Measurements from ENCODE around the gene CARD10. TPM values are rescaled to one million over a fixed set of nuclear protein-coding genes. Genes with fewer than 3 reads are reported as not detected.

CARD10 gene
- total RNA-seq: 0.11 TPM in 1 of 2 replicates, not detected in the other

- intact Hi-C loops (cut with micrococcal nuclease): no loop called here
Observed at GRCh38 chr22:37519268-37520195, at the start of gene CARD10. Gene CARD10, minus strand, starts transcription at chr22:37519415. Its CDS starts 215 bp downstream, at chr22:37519200.

DNA sequence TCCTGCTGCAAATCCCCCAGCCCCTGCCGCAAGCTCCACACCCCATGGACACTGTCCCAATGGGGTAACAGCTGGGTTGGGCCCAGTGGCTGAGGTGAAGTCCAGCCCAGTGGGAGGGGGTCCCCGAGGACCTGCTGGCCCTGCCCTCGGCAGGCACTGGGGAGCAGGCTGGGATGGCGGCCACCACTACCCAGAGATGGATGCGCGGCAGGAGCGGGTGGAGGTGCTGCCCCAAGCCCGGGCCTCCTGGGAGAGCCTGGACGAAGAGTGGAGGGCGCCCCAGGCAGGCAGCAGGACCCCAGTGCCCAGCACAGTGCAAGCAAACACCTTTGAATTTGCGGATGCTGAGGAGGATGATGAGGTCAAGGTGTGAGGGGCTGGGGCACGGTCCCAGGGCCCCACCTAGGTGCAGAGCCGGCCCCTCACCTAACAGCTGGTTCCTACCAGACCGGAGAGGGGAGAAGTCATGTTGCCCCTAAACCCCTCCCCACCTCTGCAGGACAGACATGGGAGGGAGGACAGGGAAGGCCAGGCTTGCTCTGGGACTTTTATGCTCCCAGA is 49.3 kb upstream of the CARD10 start:
- intact Hi-C loops (cut with micrococcal nuclease): loop anchor here (5.0 kb wide), 1 partner anchor 326 kb away; the partner anchor contains the start of gene RAC2

GRCh38 chr22:37568012-37568411 is 48.8 kb upstream of the CARD10 start:
- intact Hi-C loops (cut with micrococcal nuclease): loop anchor here (5.0 kb wide), 1 partner anchor 326 kb away; the partner anchor contains the start of gene RAC2

DNA sequence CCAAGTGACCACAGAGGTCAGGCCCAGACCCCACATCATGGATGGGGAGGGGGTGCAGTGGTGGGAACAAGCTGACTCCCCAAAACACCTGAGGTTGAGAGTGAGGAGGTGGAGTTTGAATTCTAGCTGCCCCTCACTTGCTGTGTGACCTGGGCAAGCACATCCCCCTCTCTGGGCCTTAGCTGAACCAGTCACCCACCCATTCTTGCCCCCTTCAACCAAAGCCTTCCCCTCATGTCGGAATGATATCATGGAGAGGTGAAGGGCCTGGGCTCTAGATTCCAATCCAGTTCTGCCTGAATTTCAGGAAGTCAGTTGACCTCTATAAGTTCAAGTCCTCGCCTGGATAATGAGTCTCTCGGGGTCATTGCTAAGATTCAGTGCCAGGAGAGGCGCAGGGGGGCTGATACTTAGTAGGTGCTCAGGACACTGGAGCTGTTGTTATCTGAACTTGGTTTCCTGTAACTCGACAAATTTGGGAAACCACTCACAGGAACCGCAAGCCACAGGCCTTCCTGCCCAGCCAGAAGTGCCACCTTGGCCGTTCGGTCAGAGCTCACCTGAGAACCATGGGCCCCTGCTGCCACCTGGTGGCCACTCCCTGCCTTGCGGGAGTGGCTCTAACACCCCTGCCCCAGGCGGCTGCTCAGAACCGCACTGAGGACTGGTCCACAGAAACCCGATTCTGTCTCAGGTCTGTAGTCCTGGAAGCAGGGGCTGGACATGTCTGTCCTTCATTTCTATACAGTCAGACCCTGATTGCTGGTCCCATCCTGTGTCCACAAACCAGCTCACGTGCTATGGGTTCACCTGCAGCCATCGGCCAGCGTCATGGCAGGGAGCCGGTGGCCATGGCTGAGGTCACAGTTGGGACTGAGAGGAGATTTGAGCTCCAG is 47.9 kb upstream of the CARD10 start:
- intact Hi-C loops (cut with micrococcal nuclease): loop anchor here (1.0 to 5.0 kb wide), 4 partner anchors 25 to 325 kb away; partner anchors contain the start of gene RAC2

DNA sequence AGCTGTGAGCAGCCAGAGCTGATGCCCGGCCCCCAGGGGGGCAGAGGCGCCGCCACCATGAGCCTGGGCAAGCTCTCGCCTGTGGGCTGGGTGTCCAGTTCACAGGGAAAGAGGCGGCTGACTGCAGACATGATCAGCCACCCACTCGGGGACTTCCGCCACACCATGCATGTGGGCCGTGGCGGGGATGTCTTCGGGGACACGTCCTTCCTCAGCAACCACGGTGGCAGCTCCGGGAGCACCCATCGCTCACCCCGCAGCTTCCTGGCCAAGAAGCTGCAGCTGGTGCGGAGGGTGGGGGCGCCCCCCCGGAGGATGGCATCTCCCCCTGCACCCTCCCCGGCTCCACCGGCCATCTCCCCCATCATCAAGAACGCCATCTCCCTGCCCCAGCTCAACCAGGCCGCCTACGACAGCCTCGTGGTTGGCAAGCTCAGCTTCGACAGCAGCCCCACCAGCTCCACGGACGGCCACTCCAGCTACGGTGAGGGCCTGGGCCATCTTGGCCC is 47.2 kb upstream of the CARD10 start:
- intact Hi-C loops (cut with micrococcal nuclease): loop anchor here (2.0 to 5.0 kb wide), 2 partner anchors 250 to 324 kb away; partner anchors contain the start of gene RAC2

DNA sequence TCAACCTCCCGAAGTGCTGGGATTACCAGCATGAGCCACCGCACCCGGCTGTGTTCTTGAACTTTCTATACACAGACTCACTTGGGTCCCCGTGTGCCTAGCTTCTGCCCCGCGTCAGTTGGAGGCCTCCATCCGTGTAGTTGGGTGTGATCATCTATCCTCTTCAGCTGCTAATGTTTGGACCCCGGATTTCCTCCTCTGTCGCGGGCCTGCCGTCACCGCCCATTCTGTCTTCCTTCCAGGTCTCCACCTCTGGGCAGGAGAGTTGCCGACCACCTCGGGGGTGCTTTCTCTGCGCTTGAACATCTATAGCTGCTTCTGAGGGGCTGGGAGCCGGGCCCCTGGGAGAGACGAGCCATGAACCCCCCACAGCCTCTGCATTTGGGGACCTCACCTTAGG is 46.6 kb upstream of the CARD10 start:
- intact Hi-C loops (cut with micrococcal nuclease): loop anchor here (2.0 to 5.0 kb wide), 2 partner anchors 249 to 324 kb away; partner anchors contain the start of gene RAC2

GRCh38 chr22:37564111-37564711 is 45.0 kb upstream of the CARD10 start:
- intact Hi-C loops (cut with micrococcal nuclease): no loop called here

DNA sequence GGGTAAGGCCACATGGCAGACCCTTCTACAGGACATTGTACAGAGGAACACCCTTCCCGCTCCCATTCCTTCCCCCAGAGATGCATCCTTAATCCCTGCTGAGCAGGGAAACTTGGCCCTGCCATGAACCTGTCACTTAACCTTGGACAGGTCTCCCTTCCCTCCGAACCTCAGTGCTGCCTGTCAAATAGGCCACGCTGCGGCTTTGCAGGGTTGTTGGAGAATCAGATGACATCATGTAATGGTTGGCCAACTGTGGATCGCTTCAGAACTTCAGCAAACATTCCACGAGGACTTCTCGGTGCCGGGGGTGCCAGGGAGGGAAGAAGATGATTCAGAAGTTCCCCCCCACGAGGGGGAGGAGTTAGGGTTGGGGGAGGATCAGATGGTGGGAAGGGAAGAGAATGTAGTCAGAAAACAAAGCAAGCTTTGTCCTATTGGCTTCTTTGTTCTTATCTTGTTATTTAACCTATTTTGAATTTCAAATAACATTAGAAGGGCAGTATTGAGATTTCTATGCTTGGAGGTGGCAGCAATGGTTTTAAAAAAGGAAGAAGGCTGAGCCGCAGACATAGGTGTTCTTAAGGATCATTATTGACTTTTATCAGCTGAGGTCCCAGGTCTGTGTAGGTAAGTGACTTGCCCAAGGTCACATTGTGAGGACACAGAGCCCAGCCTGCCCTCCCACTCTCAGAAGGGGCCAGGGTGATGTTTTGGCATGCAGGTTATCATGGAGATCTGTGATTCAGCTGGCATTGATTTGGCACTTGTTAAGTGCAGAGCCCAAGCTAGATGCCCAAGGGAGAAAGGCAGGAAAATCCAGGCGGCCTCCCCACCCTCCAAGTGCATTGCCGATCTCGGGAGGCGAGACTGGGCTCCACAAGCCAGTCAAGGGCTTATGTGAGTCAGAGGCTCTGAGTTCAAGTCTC is 44.2 kb upstream of the CARD10 start:
- intact Hi-C loops (cut with micrococcal nuclease): no loop called here

DNA sequence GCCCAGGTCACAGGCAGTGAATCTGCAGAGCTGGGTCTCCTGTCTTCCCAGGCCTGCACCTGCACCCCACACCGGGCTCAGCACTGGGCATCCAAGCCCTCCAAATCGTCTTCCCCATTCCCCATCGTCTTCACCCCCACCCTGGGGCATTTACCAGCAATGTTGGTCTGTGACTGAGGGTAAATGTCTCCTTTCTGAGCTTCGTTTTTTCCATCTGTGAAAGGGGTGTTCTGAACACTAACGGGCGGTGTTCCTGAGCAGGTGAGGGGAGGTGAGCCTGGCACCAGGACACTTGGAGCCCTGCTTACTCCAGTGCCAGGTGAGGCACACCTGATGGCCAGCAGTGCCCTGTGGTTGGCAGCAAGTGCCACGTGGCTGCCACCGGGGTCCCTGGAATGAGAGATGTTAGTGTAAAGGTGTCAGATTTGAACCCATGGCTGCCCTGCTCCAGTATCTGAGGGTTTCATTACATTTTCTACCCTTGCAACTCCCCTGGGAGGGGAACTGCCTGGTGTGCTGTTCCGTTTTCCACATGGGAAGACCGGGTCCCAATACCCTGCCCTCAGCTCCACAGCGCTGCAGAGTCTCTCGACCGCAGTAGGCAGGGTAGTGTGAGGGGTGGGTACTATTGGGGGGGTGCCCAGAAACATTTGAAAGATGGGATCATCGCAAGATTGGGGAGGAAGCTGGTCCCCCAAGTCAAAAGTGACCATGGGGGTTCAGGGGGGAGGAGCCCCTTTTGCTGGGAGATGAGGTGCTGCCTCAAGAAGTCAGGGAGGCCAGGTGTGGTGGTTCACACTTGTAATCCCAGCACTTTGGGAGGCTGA is 43.0 kb upstream of the CARD10 start:
- intact Hi-C loops (cut with micrococcal nuclease): no loop called here

DNA sequence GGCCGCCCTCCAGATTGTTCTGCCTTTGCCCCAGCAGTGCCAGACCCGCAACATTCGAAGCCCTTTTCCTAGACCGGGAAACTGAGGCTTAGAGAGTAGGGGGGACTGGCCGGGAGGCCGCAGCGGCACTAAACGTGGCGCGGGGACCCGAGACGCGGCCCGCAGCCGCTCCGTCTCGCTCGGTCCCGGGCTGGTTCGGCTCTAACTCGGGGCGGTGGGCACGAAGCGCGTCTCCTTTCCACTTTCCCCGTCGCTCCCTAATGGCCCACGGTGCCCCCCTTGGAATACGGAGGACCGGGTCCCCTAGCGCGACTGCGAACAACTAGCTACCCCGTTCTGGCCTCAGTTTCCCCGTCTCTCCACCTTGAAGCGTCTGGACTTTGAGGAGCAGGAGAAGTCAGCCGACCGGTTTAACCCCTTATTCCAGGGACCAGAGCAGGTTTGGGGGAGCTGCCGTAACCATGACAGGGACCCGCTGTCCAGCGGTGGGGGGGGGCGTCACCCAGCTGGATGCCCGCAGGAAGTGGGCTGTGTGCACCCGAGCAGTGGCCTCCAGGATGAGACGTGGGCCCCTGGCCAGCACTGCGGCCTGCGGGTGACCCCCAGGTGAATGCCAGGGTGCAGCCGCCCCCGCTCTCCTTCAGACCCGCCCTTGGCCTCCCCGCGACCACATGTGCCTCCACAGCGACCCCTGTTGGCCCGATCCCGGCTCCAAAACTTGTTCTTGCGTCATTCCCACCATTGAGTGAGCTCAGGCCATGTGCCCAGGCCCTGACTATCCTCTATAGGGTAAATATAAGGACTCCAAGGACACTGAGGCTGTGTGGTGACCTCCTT is 42.2 kb upstream of the CARD10 start:
- intact Hi-C loops (cut with micrococcal nuclease): no loop called here

DNA sequence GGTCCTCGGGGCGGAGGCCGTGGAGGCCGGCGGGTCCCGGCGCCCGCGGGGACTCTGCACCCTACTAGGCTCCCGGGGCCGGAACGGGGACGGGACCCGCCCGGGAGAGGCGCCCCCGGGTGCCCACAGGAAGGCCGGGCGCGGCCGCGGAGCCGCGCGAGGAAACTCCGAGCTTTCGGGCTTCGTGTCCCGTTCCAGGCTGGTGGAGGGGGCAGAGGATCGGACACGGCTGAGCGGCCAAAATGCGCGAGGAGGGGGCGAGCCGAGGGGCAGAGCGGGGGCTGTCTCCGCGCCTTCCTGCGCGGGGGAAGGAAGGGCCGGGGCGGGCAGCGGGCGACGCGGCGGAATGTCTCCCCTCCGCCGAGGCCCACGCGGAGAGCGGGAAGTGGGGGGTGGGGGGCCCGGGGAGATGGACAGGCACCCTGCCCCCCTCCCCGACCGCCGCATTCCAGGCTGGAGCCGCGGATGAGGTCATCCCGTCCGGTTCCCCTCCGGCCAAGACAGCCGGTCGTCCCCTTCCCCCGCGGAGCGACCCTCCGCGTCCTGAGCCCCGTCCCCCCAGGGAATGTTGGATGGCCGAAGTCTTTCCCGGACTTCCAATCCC is 41.5 kb upstream of the CARD10 start:
- intact Hi-C loops (cut with micrococcal nuclease): no loop called here

GRCh38 chr22:37559901-37560607 is 40.8 kb upstream of the CARD10 start, which contains the start of gene CDC42EP1:
Gene CDC42EP1, plus strand, starts transcription at chr22:37560480. Its CDS starts 5,870 bp downstream, at chr22:37566350.
- intact Hi-C loops (cut with micrococcal nuclease): no loop called here

DNA sequence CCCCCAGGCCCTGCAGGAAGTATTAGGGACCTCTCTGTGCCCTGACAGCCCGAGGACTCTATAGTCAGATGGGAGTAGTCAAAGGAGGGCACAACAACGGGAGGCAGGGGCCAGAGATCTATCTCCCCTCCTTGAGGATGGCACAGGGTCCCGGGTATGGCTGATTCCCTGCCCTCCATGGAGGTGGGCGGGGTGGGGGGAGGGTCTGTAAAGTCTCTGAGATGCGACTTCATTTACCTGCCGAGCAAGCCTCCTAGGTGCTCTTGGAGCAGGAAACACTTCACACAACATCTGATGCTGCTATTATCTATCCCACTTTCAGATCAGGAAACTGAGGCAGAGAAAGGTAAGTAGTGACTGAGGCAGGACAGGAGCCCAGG is 40.3 kb upstream of the CARD10 start:
- intact Hi-C loops (cut with micrococcal nuclease): no loop called here

DNA sequence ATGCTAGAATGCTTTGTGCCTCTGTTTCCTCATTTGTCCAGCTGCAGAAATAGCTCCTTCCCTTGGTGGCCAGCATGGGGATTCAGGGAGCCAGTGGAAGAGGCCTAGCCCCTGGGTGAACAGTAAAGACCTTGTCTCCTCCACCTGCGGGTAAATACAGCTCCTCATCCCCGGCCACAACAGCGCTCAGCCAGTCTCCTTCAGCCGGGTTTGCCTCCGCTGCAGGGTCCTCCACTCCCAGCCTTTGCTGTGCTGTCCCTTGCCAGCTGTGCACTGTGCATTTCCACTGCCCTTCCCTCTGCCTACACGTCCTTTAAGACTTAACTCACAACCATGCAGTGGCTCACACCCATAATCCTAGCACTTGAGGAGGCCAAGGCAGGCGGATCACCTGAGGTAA is 39.6 kb upstream of the CARD10 start:
- intact Hi-C loops (cut with micrococcal nuclease): no loop called here

- intact Hi-C loops (cut with micrococcal nuclease): no loop called here
Observed at GRCh38 chr22:37557321-37558001, 38.2 kb upstream of the CARD10 start.

DNA sequence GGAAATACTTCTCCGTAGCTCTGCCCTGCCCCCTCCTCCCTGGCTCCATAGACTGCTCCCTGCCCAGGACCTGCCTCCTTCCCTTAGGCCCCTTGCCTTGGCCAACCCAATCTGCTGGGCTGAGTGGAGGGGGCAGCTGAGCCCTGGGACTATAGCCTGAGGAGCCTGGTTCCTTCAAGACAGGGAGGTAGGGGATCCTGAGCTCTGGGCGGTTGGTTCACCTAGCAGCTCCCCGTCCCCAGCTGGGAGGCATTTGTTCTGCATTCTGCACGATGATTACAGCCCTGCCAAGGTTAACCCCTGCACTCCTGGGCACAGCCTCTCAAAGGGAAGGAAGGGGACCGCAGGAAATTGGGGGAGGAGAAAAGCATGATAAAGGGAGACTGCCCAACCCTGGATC is 37.5 kb upstream of the CARD10 start:
- intact Hi-C loops (cut with micrococcal nuclease): no loop called here
